HG03521 (cell line): ENCODE measurements around the gene AKR7A3.
"Not testable (repeated sequence)": the region's sequence is repeated elsewhere in the genome, so short reads cannot be mapped to it uniquely, and the experiment has no call there.

Experiments
- ATAC-seq: cut with Tn5 transposase; IDR thresholded peaks from one replicate; pipeline ENCODE4 v1.9.1; 2021; ENCODE audit warnings: mild to moderate bottlenecking, moderate library complexity; ENCODE audit not compliant: unreplicated experiment

The AKR7A3 gene

DNA sequence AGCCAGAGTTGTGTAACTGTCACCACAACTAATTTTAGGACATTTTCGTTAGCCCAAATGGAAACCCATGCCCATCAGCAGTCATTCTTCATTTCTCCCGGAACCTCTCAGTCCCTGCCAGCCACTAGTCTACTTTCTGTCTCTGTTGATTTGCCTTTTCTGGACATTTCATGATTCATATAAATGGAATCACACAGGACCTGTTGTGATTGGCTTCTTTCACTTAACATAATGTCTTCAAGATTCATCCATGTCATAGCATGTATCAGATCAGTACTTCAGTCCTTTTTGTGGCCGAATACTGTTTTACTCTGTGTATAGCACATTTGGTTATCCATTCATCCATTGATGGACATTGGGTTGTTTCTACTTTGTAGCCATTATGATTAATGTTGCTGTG is 30.6 kb upstream of the AKR7A3 start:
- ATAC-seq, result no peak

DNA sequence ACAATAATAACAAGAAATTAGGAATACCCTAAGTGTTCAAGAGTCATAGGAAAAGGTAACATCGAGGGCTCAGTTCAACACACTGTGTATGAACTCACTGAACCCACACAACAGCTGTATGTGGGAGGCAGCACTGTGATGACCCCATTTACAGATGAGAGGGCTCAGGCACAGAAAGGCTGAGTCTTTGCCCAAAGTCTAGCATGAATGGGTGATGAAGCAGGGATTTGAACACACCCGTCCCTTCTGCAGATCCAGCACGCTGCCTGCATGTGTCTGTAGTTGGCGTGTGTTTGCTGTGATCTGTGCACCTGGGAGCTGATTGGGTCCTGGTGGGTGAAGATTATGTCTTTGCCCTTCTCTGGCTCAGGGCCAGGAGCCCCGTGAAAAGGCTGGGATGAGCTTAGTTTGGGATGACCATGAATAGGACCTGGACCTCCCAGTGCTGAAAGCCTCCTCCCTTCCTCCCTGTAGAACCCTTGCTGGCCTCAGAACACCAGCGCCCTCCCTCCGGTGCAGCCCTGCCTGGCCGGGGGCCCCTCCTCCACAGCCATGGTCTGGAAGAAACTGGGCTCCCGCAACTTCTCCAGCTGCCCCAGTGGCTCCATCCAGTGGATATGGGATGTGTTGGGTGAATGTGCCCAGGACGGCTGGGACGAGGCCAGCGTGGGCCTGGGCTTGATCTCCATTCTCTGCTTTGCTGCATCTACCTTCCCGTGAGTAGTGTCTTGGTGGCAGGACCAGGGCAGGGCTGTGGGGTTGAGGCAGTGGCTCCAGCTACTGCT is 28.7 kb upstream of the AKR7A3 start:
- ATAC-seq, result no peak

DNA sequence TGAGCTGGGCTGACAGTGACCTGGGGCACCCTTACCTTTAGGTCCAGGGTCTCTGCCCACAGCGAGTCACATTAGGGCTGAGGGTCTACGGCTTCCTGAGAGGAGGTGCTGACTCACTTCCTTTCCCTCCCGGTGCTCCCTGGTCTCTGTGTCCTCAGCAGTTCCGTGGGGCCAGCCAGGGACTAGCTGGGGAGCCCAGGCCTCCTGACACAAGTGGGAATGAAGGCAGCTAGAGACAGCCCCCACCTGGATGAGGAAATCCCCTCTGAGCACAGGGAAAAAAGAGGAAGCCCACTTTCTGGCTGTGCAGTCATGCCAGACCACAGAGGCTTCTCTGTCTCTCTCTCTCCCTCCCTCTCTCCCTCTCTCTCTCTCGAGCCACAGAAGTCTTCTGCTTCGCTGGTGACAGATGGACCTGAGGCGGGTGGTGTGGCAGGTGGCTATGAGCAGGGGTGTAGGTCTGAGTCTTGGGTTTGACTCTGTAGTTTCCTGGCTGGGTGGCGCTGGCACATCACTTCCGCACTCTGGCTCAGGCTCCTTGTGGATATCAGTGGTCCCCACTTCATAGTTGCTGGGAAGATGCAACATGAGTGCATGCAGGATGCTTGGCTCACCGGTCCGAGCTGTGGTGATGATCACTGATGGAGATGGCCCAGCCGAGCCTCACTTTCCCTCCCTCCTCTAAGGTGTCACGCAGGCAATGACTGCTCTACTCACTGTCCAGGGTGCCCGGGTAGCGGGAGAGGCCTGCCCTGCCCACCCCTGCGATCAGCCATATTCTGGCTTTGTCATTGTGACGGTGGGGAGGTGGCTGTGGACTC is 27.0 kb upstream of the AKR7A3 start:
- ATAC-seq, result no peak

- ATAC-seq, result no peak
Measured at GRCh38 chr1:19313961-19314882, 25.7 kb upstream of the AKR7A3 start.

GRCh38 chr1:19313636-19313959 is 25.0 kb upstream of the AKR7A3 start:
- no peak for ATAC-seq

DNA sequence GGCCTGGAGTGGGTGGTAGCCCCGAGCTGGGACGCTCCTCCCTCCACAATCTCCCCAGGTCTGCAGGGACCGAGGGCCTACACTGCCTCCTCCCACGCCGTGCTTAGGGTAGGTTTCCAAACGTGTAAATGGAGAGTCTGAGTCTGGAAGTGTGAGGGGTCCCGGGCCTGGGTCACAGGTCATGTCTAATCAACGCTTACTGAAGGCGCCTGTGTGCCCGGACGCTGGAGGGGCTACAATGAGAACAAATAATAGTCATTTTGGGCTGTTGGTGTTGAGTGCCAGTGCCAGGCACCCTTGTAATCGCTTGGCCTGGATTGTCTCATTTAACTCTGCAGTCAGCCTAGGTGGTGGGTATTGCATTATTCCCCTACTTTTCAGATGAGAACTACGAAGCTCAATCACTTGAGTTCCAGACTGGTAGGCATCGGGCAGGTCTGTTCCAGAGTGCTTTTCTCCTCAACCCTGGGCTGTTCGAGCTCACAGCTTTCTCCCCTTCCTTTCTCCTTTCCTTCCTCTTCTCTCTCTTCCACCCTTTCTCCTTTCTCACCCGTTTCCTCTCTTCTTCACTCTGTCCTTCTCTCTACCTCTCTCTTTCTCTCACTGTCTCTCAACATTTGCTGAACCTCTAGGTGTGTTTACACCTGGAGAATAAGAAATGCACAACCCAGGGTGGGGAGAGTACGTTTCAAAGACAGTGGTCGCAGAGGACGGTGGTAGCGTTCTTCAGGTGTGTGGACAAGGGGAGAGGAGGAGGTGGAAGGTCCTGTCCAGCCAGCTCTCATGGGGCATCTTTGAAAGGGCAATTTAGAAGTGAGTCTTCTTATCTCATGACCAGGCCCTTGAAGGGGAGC is 24.4 kb upstream of the AKR7A3 start:
- peak; percentile 6 for ATAC-seq

- ATAC-seq, result peak; percentile 80
Measured at GRCh38 chr1:19311931-19312781, 23.6 kb upstream of the AKR7A3 start, which contains the start of the genes AKR7A2 and SLC66A1. Gene AKR7A2 (minus strand): TSS chr1:19312144. CDS start chr1:19312124, 20 bp downstream. Gene SLC66A1 (plus strand): TSS chr1:19312326. CDS start chr1:19317678, 5,352 bp downstream.

DNA sequence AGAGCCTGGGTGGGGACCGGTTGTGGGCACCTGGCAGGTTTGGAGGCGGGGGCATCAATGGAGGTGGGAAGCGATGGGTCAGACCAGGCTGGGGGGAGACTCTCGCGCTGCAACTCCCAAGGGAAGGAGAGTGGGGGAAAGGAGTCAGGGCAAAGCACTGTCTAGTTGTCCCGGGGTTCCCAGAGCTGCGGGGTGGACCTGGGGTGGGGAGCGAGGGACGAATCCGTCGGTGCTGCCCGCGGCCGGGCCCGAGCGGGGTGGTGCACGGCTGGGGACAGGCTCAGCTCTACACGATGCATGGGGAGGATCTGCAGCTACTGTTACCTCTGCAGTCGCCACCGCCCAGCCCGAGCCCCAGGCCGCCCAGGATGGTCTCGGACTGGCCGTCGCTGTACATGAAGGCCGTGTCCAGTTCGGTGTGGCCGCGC is 22.9 kb upstream of the AKR7A3 start:
- peak; percentile 4 for ATAC-seq

DNA sequence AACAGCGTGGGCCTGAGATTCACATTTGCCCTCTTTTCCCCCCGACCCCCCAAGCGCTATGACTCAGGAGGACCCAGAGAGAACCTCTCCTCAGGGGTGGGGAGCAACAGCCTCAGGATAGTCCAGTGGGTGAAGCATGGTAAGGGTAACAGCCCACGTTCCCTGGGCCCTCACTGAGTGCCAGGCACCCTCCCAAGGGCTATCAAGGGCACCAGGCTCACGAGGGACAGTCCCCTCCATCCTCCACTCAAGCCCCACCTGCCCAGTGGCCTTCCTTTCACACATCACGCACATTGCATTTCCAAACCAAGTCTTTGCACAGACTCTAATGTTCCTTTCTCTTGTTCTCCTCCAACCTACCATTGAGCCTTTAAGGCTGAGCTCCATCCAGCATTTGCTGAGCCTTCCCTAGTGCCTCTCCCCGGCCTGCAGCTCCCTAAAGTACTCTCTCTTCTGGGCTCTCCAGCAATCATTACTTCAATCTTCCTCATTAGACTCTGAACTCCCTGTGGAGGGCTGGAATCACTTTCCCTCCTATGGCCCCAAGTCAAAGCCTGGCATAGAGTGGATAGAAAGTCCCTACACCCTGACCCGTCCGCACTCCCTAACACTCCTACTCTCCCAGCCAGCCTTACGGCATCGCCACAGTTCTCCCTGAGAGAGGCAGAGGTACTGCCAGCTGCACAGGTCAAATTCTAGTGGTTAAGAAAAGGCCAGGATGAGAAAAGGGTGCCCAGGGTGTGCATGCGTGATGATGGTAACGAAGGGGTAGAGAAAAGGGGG is 22.3 kb upstream of the AKR7A3 start:
- no peak for ATAC-seq

DNA sequence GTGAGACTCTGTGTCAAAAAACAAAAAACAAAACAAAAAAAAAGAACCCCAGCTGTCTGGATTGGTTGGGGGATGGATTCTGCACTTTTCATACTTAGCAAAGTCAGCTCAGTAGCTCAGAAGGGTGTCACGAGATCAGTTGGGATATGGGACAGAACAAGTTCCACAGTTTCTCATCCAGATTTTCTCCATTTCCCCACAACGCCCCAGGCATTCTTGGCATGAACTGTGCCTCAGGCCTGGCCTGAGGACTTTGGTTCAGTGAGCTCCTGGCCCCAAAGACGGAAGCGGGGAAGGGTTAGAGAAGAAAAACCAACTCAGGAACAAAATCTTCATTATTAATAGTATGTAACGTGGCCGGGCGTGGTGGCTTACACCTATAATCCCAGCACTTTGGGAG is 21.5 kb upstream of the AKR7A3 start:
- ATAC-seq, result no peak

GRCh38 chr1:19309123-19309813 is 20.7 kb upstream of the AKR7A3 start:
- ATAC-seq, result no peak

DNA sequence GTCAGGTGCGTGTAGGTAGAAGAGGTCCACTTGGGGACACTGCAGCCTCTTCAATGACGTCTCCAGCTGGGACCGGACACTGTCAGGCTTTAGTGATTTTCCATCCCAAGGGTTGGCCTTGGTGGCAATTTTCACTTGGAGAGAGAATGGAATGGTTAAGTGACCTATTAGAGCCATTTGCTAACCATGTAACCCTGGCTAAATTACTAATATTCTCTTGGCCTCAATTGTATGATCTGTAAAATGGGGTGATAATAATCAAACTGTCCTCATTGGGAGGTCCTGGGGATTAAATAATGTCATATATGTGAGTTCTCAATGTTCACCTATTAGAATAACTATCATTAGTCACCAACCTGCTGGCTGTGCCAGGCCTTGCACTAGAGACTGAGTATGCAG is 19.9 kb upstream of the AKR7A3 start:
- ATAC-seq, result no peak

- ATAC-seq, result no peak
Measured at GRCh38 chr1:19307794-19308508, 19.4 kb upstream of the AKR7A3 start.

DNA sequence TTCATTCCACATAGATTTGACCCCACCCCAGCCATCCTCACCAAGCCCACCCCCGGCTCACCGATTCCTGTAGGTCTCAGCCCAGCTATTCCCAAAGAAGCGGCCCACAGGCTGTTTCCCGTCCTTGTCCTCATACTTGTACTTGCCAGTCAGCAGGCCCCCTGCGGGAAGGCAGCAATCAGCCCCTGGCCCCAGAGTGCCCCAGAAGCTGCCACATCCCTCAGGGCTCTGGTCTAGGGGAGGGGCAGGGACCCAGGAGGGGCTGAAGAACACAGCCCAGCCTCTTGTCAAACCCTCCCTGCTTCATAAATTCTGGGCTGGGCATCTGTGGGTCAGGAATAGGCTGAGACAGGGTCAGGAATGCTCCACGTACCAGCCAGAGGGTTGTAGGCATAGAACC is 18.4 kb upstream of the AKR7A3 start:
- ATAC-seq, result no peak

- no peak for ATAC-seq
Measured at GRCh38 chr1:19305880-19306279, 17.3 kb upstream of the AKR7A3 start.

DNA sequence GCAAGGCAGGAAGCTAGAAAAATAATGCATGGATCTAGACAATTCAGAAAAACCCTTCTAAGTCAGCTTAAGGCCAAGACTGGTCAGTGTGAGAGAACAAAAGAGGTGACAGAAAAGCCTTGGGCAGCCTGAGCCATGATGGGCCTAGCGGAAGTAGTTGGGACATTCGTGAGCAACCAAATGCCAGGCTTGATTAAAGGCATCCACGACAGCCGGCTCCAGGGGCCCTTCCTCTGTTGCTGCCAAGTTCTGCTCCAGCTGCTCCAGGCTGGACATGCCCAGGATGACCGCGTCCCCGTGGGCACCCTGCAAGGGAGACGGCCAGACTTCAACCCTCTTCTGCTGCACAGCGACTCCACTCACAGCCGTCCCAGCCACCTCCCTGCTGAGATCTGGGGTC is 15.5 kb upstream of the AKR7A3 start:
- not testable (repeated sequence) for ATAC-seq

- ATAC-seq, result no peak
Measured at GRCh38 chr1:19300211-19300610, 11.6 kb upstream of the AKR7A3 start.
